ENCODE measurements around the gene ARGLU1.

DNA sequence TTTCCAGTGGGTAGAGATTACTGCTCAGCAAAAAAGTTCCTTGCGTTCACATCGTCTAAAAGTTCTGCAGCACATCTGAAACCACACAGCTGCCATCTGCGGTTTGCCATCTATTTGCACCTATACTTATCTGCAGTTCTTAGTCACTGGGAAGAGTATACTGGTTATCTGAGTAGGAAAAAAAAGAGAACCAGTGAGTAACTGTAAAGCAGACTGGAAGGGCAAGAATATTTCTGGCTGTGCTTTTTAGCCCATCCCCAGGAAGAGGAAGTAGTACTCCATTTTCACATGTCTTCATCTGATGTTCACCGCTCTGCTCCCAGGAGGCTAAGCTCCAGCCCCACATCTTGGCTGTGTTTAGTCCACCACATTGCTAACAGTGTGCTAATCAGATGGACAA lies 68.0 kb downstream of the ARGLU1 start:
- TF ChIP-seq, protein P1, sequence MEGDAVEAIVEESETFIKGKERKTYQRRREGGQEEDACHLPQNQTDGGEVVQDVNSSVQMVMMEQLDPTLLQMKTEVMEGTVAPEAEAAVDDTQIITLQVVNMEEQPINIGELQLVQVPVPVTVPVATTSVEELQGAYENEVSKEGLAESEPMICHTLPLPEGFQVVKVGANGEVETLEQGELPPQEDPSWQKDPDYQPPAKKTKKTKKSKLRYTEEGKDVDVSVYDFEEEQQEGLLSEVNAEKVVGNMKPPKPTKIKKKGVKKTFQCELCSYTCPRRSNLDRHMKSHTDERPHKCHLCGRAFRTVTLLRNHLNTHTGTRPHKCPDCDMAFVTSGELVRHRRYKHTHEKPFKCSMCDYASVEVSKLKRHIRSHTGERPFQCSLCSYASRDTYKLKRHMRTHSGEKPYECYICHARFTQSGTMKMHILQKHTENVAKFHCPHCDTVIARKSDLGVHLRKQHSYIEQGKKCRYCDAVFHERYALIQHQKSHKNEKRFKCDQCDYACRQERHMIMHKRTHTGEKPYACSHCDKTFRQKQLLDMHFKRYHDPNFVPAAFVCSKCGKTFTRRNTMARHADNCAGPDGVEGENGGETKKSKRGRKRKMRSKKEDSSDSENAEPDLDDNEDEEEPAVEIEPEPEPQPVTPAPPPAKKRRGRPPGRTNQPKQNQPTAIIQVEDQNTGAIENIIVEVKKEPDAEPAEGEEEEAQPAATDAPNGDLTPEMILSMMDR (optimal IDR thresholded peaks at IDR 0.05 in 1 of 3, IDR thresholded peaks at IDR 0.05 in 1 of 3, conservative IDR thresholded peaks at IDR 0.05 in 1 of 3; ENCODE audit: extremely low read depth in 1 of 3, insufficient read depth in 2 of 3, low read length in 3 of 3): no peak
- TF ChIP-seq EZH2 (IDR thresholded peaks at IDR 0.05; ENCODE audit: low read length): no peak
